Measurements from ENCODE around the gene PABPC3. TPM values are rescaled to one million over a fixed set of nuclear protein-coding genes. Genes with fewer than 3 reads are reported as not detected.

The PABPC3 gene
- total RNA-seq, 4 donors from 2014 or later = 0.14 to 1.0 (median 0.15) TPM; not detected in 1

- intact Hi-C loops (cut with DNase I; ENCODE audit: low total_unique reads) = no loop called here
Observed at GRCh38 chr13:25117312-25117711, 21.4 kb downstream of the PABPC3 start.

GRCh38 chr13:25118378-25118905 is 22.5 kb downstream of the PABPC3 start:
- Histone ChIP-seq H3K27me3 (no peaks in the 10 kb centered on the region), H3K27ac (no peak overlapping the region), H3K9me3 (no peaks in the 10 kb centered on the region), H3K4me3 (no peak overlapping the region), H3K36me3 (no peaks in the 10 kb centered on the region), H3K4me1 (no peaks in the 10 kb centered on the region)
- intact Hi-C loops (cut with DNase I; ENCODE audit: low total_unique reads) = no loop called here
- TF ChIP-seq POLR2A (IDR thresholded peaks at IDR 0.05) (no peak), CTCF (IDR thresholded peaks at IDR 0.05) (no peak)
- no peak for DNase-seq

More at GRCh38 chr13:25117312-25117711, 21.4 kb downstream of the PABPC3 start:
- Histone ChIP-seq H3K27me3 (no peaks in the 10 kb centered on the region), H3K9me3 (no peaks in the 10 kb centered on the region), H3K27ac (no peak overlapping the region), H3K4me3 (no peak overlapping the region), H3K36me3 (no peaks in the 10 kb centered on the region), H3K4me1 (no peaks in the 10 kb centered on the region)
- no peak for DNase-seq
- TF ChIP-seq CTCF (IDR thresholded peaks at IDR 0.05) (no peak), POLR2A (IDR thresholded peaks at IDR 0.05) (no peak)

- Histone ChIP-seq H3K27me3 (no peaks in the 10 kb centered on the region), H3K9me3 (no peaks in the 10 kb centered on the region), H3K4me1 (no peaks in the 10 kb centered on the region), H3K4me3 (no peak overlapping the region), H3K36me3 (no peaks in the 10 kb centered on the region), H3K27ac (no peak overlapping the region)
- DNase-seq = no peak
- no peak for TF ChIP-seq CTCF (IDR thresholded peaks at IDR 0.05)
- TF ChIP-seq POLR2A (IDR thresholded peaks at IDR 0.05) = no peak
- intact Hi-C loops (cut with DNase I; ENCODE audit: low total_unique reads) = no loop called here
Observed at GRCh38 chr13:25130944-25131343, 35.0 kb downstream of the PABPC3 start.

DNA sequence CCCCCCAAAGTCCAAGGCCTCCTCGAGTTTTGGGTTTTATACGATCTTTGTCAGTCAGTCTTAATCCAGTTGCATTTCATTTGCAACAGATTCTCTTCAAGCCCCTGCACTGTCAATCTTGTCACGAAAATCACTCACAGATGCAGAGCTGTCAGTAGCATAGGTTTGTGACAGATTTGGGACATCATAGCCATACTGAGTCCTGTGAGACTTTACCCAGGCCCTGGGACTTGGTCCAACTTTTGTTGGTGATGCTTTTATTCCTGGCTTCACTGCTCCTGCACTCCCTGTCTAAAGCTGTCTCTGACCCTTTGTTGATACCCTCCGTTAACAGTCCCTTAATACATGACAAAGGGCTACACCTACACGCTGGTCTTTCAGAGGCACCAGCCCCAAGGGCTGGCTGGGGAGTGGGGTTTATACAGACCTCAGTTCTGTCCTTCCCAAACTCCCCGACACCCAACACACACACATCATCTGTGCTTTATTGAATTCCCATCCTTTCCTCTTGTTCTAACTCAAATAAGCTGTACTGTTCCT is 36.0 kb downstream of the PABPC3 start:
- Histone ChIP-seq H3K9me3 (no peaks in the 10 kb centered on the region), H3K4me3 (no peak overlapping the region), H3K36me3 (no peaks in the 10 kb centered on the region), H3K27ac (no peak overlapping the region), H3K27me3 (no peaks in the 10 kb centered on the region), H3K4me1 (no peaks in the 10 kb centered on the region)
- no peak for DNase-seq
- TF ChIP-seq POLR2A (IDR thresholded peaks at IDR 0.05) (no peak), CTCF (IDR thresholded peaks at IDR 0.05) (no peak)
- intact Hi-C loops (cut with DNase I; ENCODE audit: low total_unique reads) = no loop called here

DNA sequence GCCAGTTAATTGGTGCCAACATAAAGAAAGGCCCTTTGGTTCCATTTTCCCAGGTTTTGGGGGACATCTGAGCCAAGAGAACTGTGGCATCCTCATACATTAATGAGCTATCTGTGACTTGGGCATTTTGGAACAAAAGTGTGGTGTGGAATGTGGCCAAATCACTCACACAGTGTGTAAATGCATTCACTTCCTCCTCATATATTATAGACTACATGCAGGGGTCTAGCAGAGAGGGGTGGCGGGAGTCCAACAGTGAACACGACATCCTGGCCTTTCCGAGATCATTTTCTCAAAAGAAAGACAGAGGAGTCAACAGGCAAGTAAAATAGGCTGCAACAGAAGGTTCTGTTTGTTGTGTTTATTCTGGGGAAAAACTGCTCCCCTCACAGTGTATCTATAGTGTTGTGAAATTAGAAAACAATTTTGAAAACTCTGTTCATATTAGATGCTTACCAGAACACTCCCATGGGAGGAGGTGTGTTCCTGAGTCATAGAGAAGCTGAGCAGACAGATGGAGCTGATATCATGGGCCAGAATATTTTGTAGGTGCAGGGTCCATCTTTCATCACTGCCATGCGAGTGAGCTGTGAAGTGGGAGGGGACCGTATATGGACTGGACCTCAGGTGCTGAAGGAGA is 36.9 kb downstream of the PABPC3 start:
- no peaks in the 10 kb centered on the region for H3K9me3 ChIP-seq
- no peaks in the 10 kb centered on the region for H3K4me1 ChIP-seq
- no peaks in the 10 kb centered on the region for H3K27me3 ChIP-seq
- intact Hi-C loops (cut with DNase I; ENCODE audit: low total_unique reads) = no loop called here
- no peaks in the 10 kb centered on the region for H3K36me3 ChIP-seq
- TF ChIP-seq POLR2A (IDR thresholded peaks at IDR 0.05) (no peak), CTCF (IDR thresholded peaks at IDR 0.05) (no peak)
- no peak overlapping the region for H3K27ac ChIP-seq
- H3K4me3 ChIP-seq = no peak overlapping the region
- no peak for DNase-seq

Measured in uterus (tissue), 4 donors.